SJCRH30 (cell line): ENCODE data around the gene POLL. TPM values are rescaled to one million over a fixed set of nuclear protein-coding genes. Genes with fewer than 3 reads are reported as not detected.
"Not testable (repeated sequence)": the region's sequence is repeated elsewhere in the genome, so short reads cannot be mapped to it uniquely, and the experiment has no call there.

Experiments
- DNase-seq, 2 experiments: peaks; one replicate each; pipeline ENCODE4 v3.0.0-alpha.2; 2015 to 2020
- H3K27ac ChIP-seq: fragments of 250-450 bp; sonication (Bioruptor Pico); 2 replicates; pipeline ENCODE4 v1.5.1; 2020; ENCODE audit warnings: mild to moderate bottlenecking, moderate library complexity
- H3K27me3 ChIP-seq: fragments of 250-450 bp; sonication (Bioruptor Pico); 2 replicates; pipeline ENCODE4 v1.5.1; 2020; ENCODE audit warnings: mild to moderate bottlenecking, moderate library complexity
- H3K36me3 ChIP-seq: fragments of 250-450 bp; sonication (Bioruptor Pico); 2 replicates; pipeline ENCODE4 v1.5.1; 2020; ENCODE audit warnings: mild to moderate bottlenecking, moderate library complexity
- H3K4me1 ChIP-seq: fragments of 250-450 bp; sonication (Bioruptor Pico); 2 replicates; pipeline ENCODE4 v1.5.1; 2020; ENCODE audit warnings: mild to moderate bottlenecking, moderate library complexity
- H3K4me3 ChIP-seq: fragments of 250-450 bp; sonication (Bioruptor Pico); 2 replicates; pipeline ENCODE4 v1.5.1; 2020; ENCODE audit warnings: mild to moderate bottlenecking, moderate library complexity
- H3K9me3 ChIP-seq: fragments of 250-450 bp; sonication (Bioruptor Pico); replicated peaks from 2 replicates; pipeline ENCODE4 v1.5.1; 2020; ENCODE audit warnings: mild to moderate bottlenecking, moderate library complexity
- total RNA-seq: library from RNA; depleted of rRNA; stranded (reverse); fragments of >200 nt; shearing (Covaris generic); gene quantifications from 2 replicates; pipeline ENCODE4 v1.2.3, GENCODE V29; 2014; rRNA removed

POLL gene
- total RNA-seq, result 10.5 and 12.6 TPM in 2 replicates

GRCh38 chr10:101587725-101588653 is at the start of gene POLL, which contains the start of gene DPCD:
TSS of gene POLL (minus strand) at chr10:101588257. CDS start at chr10:101587360, 897 bp downstream.
TSS of gene DPCD (plus strand) at chr10:101588321. CDS start at chr10:101588337, 16 bp downstream.
- H3K4me1 ChIP-seq, result peaks cover 5% of the 10 kb centered on the region
- no peaks in the 10 kb centered on the region for H3K9me3 ChIP-seq
- H3K27me3 ChIP-seq, result no peaks in the 10 kb centered on the region
- peak within 1 kb of the TSS; percentile 61 for H3K27ac ChIP-seq
- peak; percentile 99 for DNase-seq
- H3K4me3 ChIP-seq, result peak within 1 kb of the TSS; percentile 89
- H3K36me3 ChIP-seq, result no peaks in the 10 kb centered on the region

GRCh38 chr10:101633510-101633909 is 45.5 kb upstream of the POLL start:
- H3K27ac ChIP-seq, DNase-seq, H3K27me3 ChIP-seq, H3K4me1 ChIP-seq, H3K36me3 ChIP-seq, H3K4me3 ChIP-seq, H3K9me3 ChIP-seq: not testable (repeated sequence)

- Histone ChIP-seq H3K36me3 (peaks cover 3% of the 10 kb centered on the region), H3K27ac (no peak overlapping the region)
- DNase-seq, result no peak
Observed at GRCh38 chr10:101631821-101632475, 43.9 kb upstream of the POLL start.

GRCh38 chr10:101630633-101630920 is 42.5 kb upstream of the POLL start:
- Histone ChIP-seq H3K27me3 (no peaks in the 10 kb centered on the region), H3K27ac (no peak overlapping the region), H3K36me3 (no peaks in the 10 kb centered on the region; the same call in none of the 2 replicates), H3K4me1 (no peaks in the 10 kb centered on the region), H3K9me3 (no peaks in the 10 kb centered on the region), H3K4me3 (no peak overlapping the region)
- DNase-seq, result no peak

More at GRCh38 chr10:101631821-101632475, 43.9 kb upstream of the POLL start:
- H3K9me3 ChIP-seq, result no peaks in the 10 kb centered on the region
- H3K27me3 ChIP-seq, result no peaks in the 10 kb centered on the region
- H3K4me3 ChIP-seq, result no peak overlapping the region
- H3K4me1 ChIP-seq, result no peaks in the 10 kb centered on the region

- Histone ChIP-seq H3K9me3 (no peaks in the 10 kb centered on the region), H3K27me3 (no peaks in the 10 kb centered on the region), H3K36me3 (no peaks in the 10 kb centered on the region; the same call in none of the 2 replicates), H3K4me3 (no peak overlapping the region), H3K27ac (no peak overlapping the region), H3K4me1 (no peaks in the 10 kb centered on the region)
- no peak for DNase-seq
Observed at GRCh38 chr10:101629837-101630632, 42.0 kb upstream of the POLL start.

- Histone ChIP-seq H3K9me3 (peaks cover 4% of the 10 kb centered on the region; the same call in 1 of the 2 replicates), H3K27me3 (no peaks in the 10 kb centered on the region), H3K27ac (no peak overlapping the region), H3K4me1 (no peaks in the 10 kb centered on the region), H3K4me3 (no peak overlapping the region), H3K36me3 (peaks cover 14% of the 10 kb centered on the region)
- peak in 1 of 2 experiments; percentile 36 for DNase-seq
Observed at GRCh38 chr10:101625821-101626412, 37.9 kb upstream of the POLL start.

- H3K27ac ChIP-seq, result no peak overlapping the region
- no peak for DNase-seq
- H3K4me1 ChIP-seq, result no peaks in the 10 kb centered on the region
- H3K27me3 ChIP-seq, result no peaks in the 10 kb centered on the region
- H3K4me3 ChIP-seq, result no peak overlapping the region
- H3K36me3 ChIP-seq, result peaks cover 14% of the 10 kb centered on the region
- peaks cover 4% of the 10 kb centered on the region; the same call in 1 of the 2 replicates for H3K9me3 ChIP-seq
Observed at GRCh38 chr10:101624526-101625102, 36.6 kb upstream of the POLL start.

GRCh38 chr10:101623528-101623927 is 35.5 kb upstream of the POLL start:
- Histone ChIP-seq H3K36me3 (peaks cover 14% of the 10 kb centered on the region), H3K27me3 (no peaks in the 10 kb centered on the region), H3K4me3 (no peak overlapping the region), H3K4me1 (no peaks in the 10 kb centered on the region), H3K9me3 (peaks cover 4% of the 10 kb centered on the region; the same call in 1 of the 2 replicates), H3K27ac (no peak overlapping the region)
- no peak for DNase-seq

GRCh38 chr10:101619983-101620382 is 31.9 kb upstream of the POLL start:
- Histone ChIP-seq H3K4me3 (no peak overlapping the region), H3K27me3 (no peaks in the 10 kb centered on the region), H3K36me3 (peaks cover 14% of the 10 kb centered on the region), H3K27ac (no peak overlapping the region), H3K9me3 (peaks cover 4% of the 10 kb centered on the region; the same call in 1 of the 2 replicates), H3K4me1 (no peaks in the 10 kb centered on the region)
- DNase-seq, result no peak

GRCh38 chr10:101618871-101619270 is 30.8 kb upstream of the POLL start:
- H3K27ac ChIP-seq, result no peak overlapping the region
- H3K4me1 ChIP-seq, result no peaks in the 10 kb centered on the region

GRCh38 chr10:101617824-101618568 is 29.9 kb upstream of the POLL start:
- DNase-seq, result no peak
- Histone ChIP-seq H3K27me3 (no peaks in the 10 kb centered on the region), H3K4me3 (no peak overlapping the region), H3K9me3 (no peaks in the 10 kb centered on the region), H3K27ac (no peak overlapping the region), H3K4me1 (peaks cover under 1% of the 10 kb centered on the region; the same call in 1 of the 2 replicates), H3K36me3 (peaks cover 4% of the 10 kb centered on the region; the same call in 1 of the 2 replicates)

More at GRCh38 chr10:101618871-101619270, 30.8 kb upstream of the POLL start:
- Histone ChIP-seq H3K4me3 (no peak overlapping the region), H3K9me3 (peaks cover 4% of the 10 kb centered on the region; the same call in 1 of the 2 replicates), H3K27me3 (no peaks in the 10 kb centered on the region), H3K36me3 (peaks cover 13% of the 10 kb centered on the region)
- no peak for DNase-seq

- H3K36me3 ChIP-seq, result peaks cover 4% of the 10 kb centered on the region; the same call in 1 of the 2 replicates
- peaks cover 3% of the 10 kb centered on the region; the same call in 1 of the 2 replicates for H3K4me1 ChIP-seq
Observed at GRCh38 chr10:101617102-101617823, 29.2 kb upstream of the POLL start.

More at GRCh38 chr10:101617102-101617823, 29.2 kb upstream of the POLL start:
- Histone ChIP-seq H3K9me3 (no peaks in the 10 kb centered on the region), H3K27me3 (no peaks in the 10 kb centered on the region), H3K4me3 (no peak overlapping the region), H3K27ac (no peak overlapping the region)
- DNase-seq, result peak in 1 of 2 experiments; percentile 40
